Fibroblast of lung (primary cell): Measurements from ENCODE around the gene NCBP2. TPM values are rescaled to one million over a fixed set of nuclear protein-coding genes. Genes with fewer than 3 reads are reported as not detected.

Experiments
- DNase-seq, 2 donors: peaks; one replicate each; pipeline versions ENCODE4 v3.0.0 to v3.0.0-alpha.2; 2010; ENCODE audit warnings: low read depth in 2 of 2
- H2AFZ ChIP-seq: 2 replicates; pipeline ENCODE4 v1.5.1; 2012; ENCODE audit warnings: low read length, control low read depth, inconsistent platforms
- H3K27ac ChIP-seq: 2 replicates; pipeline ENCODE4 v1.5.1; 2011; ENCODE audit warnings: low read length, control low read depth; ENCODE audit not compliant: insufficient read depth
- H3K27me3 ChIP-seq: 2 replicates; pipeline ENCODE4 v1.5.1; 2011; ENCODE audit warnings: mild to moderate bottlenecking, low read length; ENCODE audit not compliant: control insufficient read depth, insufficient read depth
- H3K36me3 ChIP-seq: 2 replicates; pipeline ENCODE4 v1.5.1; 2011; ENCODE audit warnings: low read length; ENCODE audit not compliant: control insufficient read depth, insufficient read depth
- H3K4me1 ChIP-seq: 2 replicates; pipeline ENCODE4 v1.5.1; 2011; ENCODE audit warnings: low read length; ENCODE audit not compliant: control insufficient read depth, insufficient read depth; ENCODE audit errors: extremely low read depth
- H3K4me2 ChIP-seq: 2 replicates; pipeline ENCODE4 v1.5.1; 2011; ENCODE audit warnings: low read length, control low read depth; ENCODE audit not compliant: insufficient read depth; ENCODE audit errors: extremely low read depth
- H3K4me3 ChIP-seq, 4 experiments: fragments of 200-600 bp in 1 of 4; sonication (generic) in 1 of 4; replicated peaks in 1 of 4; 2 replicates each; pipeline ENCODE4 v1.5.1; 2011 to 2016; ENCODE audit warnings: low read length in 4 of 4, low read depth in 3 of 4, mild to moderate bottlenecking in 3 of 4, control low read depth in 2 of 4, inconsistent platforms in 1 of 4, mixed read lengths in 1 of 4; ENCODE audit not compliant: insufficient read depth in 1 of 4; ENCODE audit errors: control extremely low read depth in 1 of 4
- H3K79me2 ChIP-seq: 2 replicates; pipeline ENCODE4 v1.5.1; 2012; ENCODE audit warnings: mild to moderate bottlenecking, low read length, inconsistent platforms; ENCODE audit not compliant: control insufficient read depth, insufficient read depth
- H3K9ac ChIP-seq: 2 replicates; pipeline ENCODE4 v1.5.1; 2011; ENCODE audit warnings: mild to moderate bottlenecking, low read length, control low read depth; ENCODE audit not compliant: insufficient read depth
- H3K9me3 ChIP-seq: 2 replicates; pipeline ENCODE4 v1.5.1; 2012; ENCODE audit warnings: low read depth, low read length; ENCODE audit not compliant: control insufficient read depth, insufficient read depth
- H4K20me1 ChIP-seq: 2 replicates; pipeline ENCODE4 v1.5.1; 2011; ENCODE audit warnings: low read length; ENCODE audit not compliant: control insufficient read depth, insufficient read depth; ENCODE audit errors: extremely low read depth
- EZH2 ChIP-seq: IDR thresholded peaks from 2 replicates; pipeline ENCODE4 v1.5.1; 2012; ENCODE audit warnings: low read length, control low read depth, mild to moderate bottlenecking; ENCODE audit errors: missing control alignments
- polyA minus RNA-seq: library from RNA; depleted of rRNA, polyadenylated mRNA; stranded (reverse); fragments of >200 nt; gene quantifications from 2 replicates; pipeline ENCODE4 v1.2.3, GENCODE V29; 2011; ENCODE audit warnings: low replicate concordance
- polyA plus RNA-seq, 2 donors: library from polyadenylated mRNA; depleted of rRNA in 1 of 2; stranded (reverse) in 1 of 2; unstranded in 1 of 2; fragments of >200 nt; gene quantifications; 2 replicates each; pipeline ENCODE4 v1.2.1, GENCODE V29; 2011 to 2012; ENCODE audit warnings: missing spikeins in 1 of 2
- total RNA-seq: library from RNA; depleted of rRNA; stranded (reverse); fragments of >200 nt; gene quantifications from 2 replicates; pipeline ENCODE4 v1.2.1, GENCODE V29; 2014
- TF ChIP-seq, protein P1 (sequence below), 2 donors: IDR thresholded peaks in 1 of 2; conservative IDR thresholded peaks in 1 of 2; 1 replicate in 1 of 2; 2 replicates in 1 of 2; pipeline ENCODE4 v1.5.1; 2011 to 2012; ENCODE audit warnings: low read length in 2 of 2, control low read depth in 1 of 2, inconsistent platforms in 1 of 2, low read depth in 1 of 2, mild to moderate bottlenecking in 1 of 2

Gene NCBP2
- total RNA-seq: 55.5 and 65.2 TPM in 2 replicates
- 74.4 and 85.9 TPM in 2 replicates for polyA plus RNA-seq
- polyA plus RNA-seq (2012): 76.8 and 82.1 TPM in 2 replicates
- polyA minus RNA-seq: 4.2 and 14.0 TPM in 2 replicates

DNA sequence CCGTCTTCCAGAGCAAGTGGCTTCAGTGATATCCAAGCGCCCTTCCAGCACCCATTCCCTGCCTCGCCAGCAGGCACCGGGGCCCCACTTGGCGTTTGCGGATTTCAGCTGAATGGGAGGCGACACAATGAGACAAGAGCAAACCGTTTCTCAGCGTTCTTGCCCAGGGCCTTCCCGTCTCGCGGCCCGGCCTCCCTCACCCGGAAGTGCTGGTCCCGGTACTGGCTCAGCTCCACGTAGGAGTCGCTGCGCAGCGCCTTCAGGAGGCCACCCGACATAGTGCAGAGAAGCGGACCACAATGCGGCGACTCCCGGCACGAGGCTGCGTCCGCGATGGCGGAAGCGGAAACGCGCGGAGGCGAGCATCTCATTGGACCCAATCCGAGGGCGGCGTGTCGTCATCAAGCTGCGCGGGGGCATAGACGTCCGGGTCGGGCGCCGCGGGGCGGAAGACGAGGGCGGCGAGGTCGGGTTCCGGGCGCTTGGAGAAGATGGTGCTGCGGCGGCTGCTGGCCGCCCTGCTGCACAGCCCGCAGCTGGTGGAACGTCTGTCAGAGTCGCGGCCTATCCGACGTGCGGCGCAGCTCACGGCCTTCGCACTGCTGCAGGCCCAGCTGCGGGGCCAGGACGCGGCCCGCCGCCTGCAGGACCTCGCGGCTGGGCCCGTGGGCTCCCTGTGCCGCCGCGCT, at the start of gene NCBP2:
Gene NCBP2, minus strand, starts transcription at position 303 of the 689 bp plus-strand sequence. Its CDS starts 25 bp downstream, at position 278.
- Histone ChIP-seq H3K9ac (peak within 1 kb of the TSS; percentile 97), H3K27me3 (no peaks in the 10 kb centered on the region), H3K27ac (peak within 1 kb of the TSS; percentile 98), H4K20me1 (no peaks in the 10 kb centered on the region), H3K4me1 (peaks cover 10% of the 10 kb centered on the region), H3K36me3 (peaks cover 7% of the 10 kb centered on the region), H2AFZ (peak within 1 kb of the TSS; percentile 95), H3K9me3 (no peaks in the 10 kb centered on the region), H3K4me2 (peak within 1 kb of the TSS; percentile 96), H3K4me3 (peak within 1 kb of the TSS; percentile 96 to 99 (median 98)), H3K79me2 (peaks cover 51% of the 10 kb centered on the region)
- DNase-seq: peak; percentile 97 to 98
- TF ChIP-seq EZH2: no peak
- TF ChIP-seq, protein P1, sequence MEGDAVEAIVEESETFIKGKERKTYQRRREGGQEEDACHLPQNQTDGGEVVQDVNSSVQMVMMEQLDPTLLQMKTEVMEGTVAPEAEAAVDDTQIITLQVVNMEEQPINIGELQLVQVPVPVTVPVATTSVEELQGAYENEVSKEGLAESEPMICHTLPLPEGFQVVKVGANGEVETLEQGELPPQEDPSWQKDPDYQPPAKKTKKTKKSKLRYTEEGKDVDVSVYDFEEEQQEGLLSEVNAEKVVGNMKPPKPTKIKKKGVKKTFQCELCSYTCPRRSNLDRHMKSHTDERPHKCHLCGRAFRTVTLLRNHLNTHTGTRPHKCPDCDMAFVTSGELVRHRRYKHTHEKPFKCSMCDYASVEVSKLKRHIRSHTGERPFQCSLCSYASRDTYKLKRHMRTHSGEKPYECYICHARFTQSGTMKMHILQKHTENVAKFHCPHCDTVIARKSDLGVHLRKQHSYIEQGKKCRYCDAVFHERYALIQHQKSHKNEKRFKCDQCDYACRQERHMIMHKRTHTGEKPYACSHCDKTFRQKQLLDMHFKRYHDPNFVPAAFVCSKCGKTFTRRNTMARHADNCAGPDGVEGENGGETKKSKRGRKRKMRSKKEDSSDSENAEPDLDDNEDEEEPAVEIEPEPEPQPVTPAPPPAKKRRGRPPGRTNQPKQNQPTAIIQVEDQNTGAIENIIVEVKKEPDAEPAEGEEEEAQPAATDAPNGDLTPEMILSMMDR (conservative IDR thresholded peaks at IDR 0.05 in 1 of 2, IDR thresholded peaks at IDR 0.05 in 1 of 2; ENCODE audit: low read depth in 1 of 2, low read length in 2 of 2): peak; percentile 50 to 70

DNA sequence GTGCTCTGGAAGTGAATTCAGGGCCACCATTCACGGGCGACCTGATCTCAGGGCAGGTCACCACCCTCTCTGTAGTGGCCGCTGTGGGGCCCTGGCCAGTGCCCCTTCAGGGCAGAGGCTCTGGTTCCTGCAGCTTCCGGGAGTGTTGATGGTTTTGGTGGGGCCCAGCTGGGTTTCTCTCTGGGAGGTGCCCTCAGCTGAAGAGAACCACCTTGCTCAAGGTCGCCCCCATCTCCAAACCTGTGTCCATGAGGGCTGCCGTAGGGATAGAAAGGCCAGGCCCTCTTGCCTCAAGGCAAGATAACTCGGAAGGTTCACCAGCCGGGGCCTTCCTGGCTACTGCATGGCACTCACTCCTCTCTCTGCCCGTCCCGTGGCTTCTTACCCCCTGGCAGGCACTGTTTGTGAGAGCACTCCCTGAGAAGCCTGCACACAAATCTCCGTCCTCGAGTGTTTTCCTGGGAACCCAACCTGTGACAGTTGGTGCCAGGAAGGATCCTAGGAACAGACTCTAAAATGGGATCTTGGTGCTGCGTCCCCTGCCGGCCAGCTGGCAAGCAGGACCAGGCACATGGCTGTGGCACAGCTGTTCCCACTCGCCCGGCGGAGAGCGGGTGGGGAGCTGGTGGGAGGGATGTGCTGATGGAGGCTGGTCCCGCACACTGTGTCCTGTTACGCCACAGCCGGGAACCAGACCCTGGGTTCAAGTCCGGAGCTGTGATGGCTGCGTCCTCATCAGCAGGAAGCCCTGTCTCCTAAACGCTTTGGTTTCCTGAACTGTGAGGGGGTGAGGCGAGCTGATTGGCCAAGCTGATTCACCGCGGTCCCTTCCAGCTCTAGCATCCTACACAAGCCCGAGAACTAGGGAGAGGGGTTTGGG, 49.5 kb upstream of the NCBP2 start:
- TF ChIP-seq EZH2: no peak
- TF ChIP-seq, protein P1 (conservative IDR thresholded peaks at IDR 0.05 in 1 of 2, IDR thresholded peaks at IDR 0.05 in 1 of 2; ENCODE audit: low read depth in 1 of 2, low read length in 2 of 2): no peak
- H3K9ac ChIP-seq: no peak overlapping the region
- no peak overlapping the region for H3K4me2 ChIP-seq
- no peaks in the 10 kb centered on the region for H4K20me1 ChIP-seq
- H3K4me1 ChIP-seq: no peaks in the 10 kb centered on the region
- no peaks in the 10 kb centered on the region for H3K36me3 ChIP-seq
- no peak for DNase-seq
- no peak overlapping the region for H2AFZ ChIP-seq
- no peaks in the 10 kb centered on the region for H3K79me2 ChIP-seq
- no peak overlapping the region for H3K27ac ChIP-seq
- H3K27me3 ChIP-seq: peaks cover 7% of the 10 kb centered on the region
- H3K9me3 ChIP-seq: no peaks in the 10 kb centered on the region
- no peak overlapping the region for H3K4me3 ChIP-seq

- Histone ChIP-seq H4K20me1 (no peaks in the 10 kb centered on the region), H3K27me3 (peaks cover 7% of the 10 kb centered on the region), H3K9ac (no peak overlapping the region), H3K79me2 (no peaks in the 10 kb centered on the region), H3K36me3 (no peaks in the 10 kb centered on the region), H2AFZ (no peak overlapping the region), H3K9me3 (no peaks in the 10 kb centered on the region), H3K4me3 (no peak overlapping the region), H3K4me2 (no peak overlapping the region), H3K4me1 (no peaks in the 10 kb centered on the region), H3K27ac (no peak overlapping the region)
- no peak for TF ChIP-seq EZH2
- TF ChIP-seq, protein P1 (conservative IDR thresholded peaks at IDR 0.05 in 1 of 2, IDR thresholded peaks at IDR 0.05 in 1 of 2; ENCODE audit: low read depth in 1 of 2, low read length in 2 of 2): no peak
- DNase-seq: no peak
Observed at GRCh38 chr3:196990601-196991007, 48.3 kb upstream of the NCBP2 start.
